WERI-Rb-1 (cell line): ENCODE results near the gene LPP.

Source experiments
- DNase-seq: peaks from one replicate; pipeline ENCODE4 v3.0.0-alpha.2; 2020
- H3K27ac ChIP-seq: fragments of 250-450 bp; sonication (Bioruptor Pico); 2 replicates; pipeline ENCODE4 v1.5.1; 2020; ENCODE audit warnings: mild to moderate bottlenecking, moderate library complexity
- H3K27me3 ChIP-seq: fragments of 250-450 bp; sonication (Bioruptor Pico); 2 replicates; pipeline ENCODE4 v1.5.1; 2021; ENCODE audit warnings: mild to moderate bottlenecking, low read depth, moderate library complexity; ENCODE audit not compliant: insufficient read depth, severe bottlenecking
- H3K36me3 ChIP-seq: fragments of 250-450 bp; sonication (Bioruptor Pico); 2 replicates; pipeline ENCODE4 v1.5.1; 2020; ENCODE audit warnings: mild to moderate bottlenecking, moderate library complexity
- H3K4me3 ChIP-seq: 2 replicates; pipeline ENCODE4 v1.5.1; 2011; ENCODE audit warnings: low read depth, mild to moderate bottlenecking, control low read depth, low read length
- H3K9me3 ChIP-seq: fragments of 250-450 bp; sonication (Bioruptor Pico); 2 replicates; pipeline ENCODE4 v1.5.1; 2021; ENCODE audit warnings: mild to moderate bottlenecking, moderate library complexity; ENCODE audit not compliant: severe bottlenecking
- TF ChIP-seq, protein P1 (sequence below): IDR thresholded peaks from 2 replicates; pipeline ENCODE4 v1.5.1; 2011; ENCODE audit warnings: low read depth, mild to moderate bottlenecking, control low read depth, inconsistent platforms, low read length

The LPP gene

DNA sequence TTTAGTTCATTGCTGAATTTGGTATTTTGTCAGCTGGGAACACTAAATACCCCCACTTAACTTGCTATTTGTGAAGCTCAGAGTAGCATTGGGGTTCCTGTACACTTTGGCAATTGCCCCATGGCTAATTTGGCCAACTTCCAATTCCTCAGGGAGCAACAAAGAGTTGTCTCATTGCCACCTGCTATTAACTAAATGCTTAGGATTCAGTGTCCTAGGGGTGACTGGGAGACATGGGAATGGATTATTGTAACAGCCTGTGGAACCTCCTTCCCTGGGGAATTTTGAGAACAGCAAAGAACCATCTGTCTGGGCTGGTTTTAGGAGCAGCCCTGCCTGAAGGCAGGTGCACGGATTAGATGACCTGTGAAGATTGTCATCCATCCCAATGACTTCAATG lies 580.4 kb downstream of the LPP start:
- no peaks in the 10 kb centered on the region for H3K27me3 ChIP-seq
- no peak for DNase-seq
- H3K27ac ChIP-seq: no peak overlapping the region
- TF ChIP-seq, protein P1, sequence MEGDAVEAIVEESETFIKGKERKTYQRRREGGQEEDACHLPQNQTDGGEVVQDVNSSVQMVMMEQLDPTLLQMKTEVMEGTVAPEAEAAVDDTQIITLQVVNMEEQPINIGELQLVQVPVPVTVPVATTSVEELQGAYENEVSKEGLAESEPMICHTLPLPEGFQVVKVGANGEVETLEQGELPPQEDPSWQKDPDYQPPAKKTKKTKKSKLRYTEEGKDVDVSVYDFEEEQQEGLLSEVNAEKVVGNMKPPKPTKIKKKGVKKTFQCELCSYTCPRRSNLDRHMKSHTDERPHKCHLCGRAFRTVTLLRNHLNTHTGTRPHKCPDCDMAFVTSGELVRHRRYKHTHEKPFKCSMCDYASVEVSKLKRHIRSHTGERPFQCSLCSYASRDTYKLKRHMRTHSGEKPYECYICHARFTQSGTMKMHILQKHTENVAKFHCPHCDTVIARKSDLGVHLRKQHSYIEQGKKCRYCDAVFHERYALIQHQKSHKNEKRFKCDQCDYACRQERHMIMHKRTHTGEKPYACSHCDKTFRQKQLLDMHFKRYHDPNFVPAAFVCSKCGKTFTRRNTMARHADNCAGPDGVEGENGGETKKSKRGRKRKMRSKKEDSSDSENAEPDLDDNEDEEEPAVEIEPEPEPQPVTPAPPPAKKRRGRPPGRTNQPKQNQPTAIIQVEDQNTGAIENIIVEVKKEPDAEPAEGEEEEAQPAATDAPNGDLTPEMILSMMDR: no peak
- no peak overlapping the region for H3K4me3 ChIP-seq
- no peaks in the 10 kb centered on the region for H3K9me3 ChIP-seq
- H3K36me3 ChIP-seq: no peaks in the 10 kb centered on the region

DNA sequence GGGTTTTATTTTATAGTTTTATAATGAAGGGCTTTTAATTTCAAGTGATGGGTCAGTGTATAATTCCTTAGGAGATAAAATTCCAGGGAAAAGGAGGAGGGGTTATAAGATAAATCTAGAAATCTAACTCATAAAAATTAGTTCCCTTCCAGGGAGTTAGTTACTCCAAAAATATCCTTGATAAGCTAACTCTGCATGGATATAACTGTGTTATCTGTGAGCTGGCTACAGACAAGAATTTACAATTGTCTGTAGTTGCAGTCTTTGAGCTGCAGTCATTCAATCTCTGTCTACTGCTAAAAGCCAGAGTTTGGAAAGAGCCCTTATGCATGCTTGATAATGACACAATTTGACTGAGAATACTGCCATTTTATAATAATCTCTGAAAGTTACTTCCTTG lies 585.6 kb downstream of the LPP start:
- no peak for DNase-seq
- Histone ChIP-seq H3K27me3 (no peaks in the 10 kb centered on the region), H3K27ac (no peak overlapping the region), H3K36me3 (no peaks in the 10 kb centered on the region), H3K9me3 (no peaks in the 10 kb centered on the region), H3K4me3 (no peak overlapping the region)
- TF ChIP-seq, protein P1: no peak

DNA sequence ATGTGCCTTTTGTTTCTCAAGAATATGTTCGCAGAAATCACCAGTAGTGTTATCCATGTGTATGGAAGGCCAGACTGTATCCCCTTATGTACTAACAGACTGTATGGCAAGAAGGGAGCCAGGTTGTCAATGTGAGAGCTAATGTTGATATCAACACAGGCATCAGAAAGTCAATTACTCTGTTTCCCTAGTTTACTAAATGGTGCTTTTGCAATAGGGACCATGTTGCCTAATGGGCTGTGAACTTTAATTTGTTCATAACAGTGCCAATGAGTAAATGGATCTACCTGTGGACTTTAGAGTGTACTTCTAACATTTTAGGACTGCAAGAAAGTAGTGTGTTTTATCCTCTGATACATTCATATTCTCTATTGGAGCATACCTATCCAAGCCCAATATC lies 586.1 kb downstream of the LPP start:
- no peaks in the 10 kb centered on the region for H3K36me3 ChIP-seq
- H3K27me3 ChIP-seq: no peaks in the 10 kb centered on the region
- no peaks in the 10 kb centered on the region for H3K9me3 ChIP-seq
- no peak overlapping the region for H3K4me3 ChIP-seq
- no peak overlapping the region for H3K27ac ChIP-seq
- no peak for DNase-seq
- TF ChIP-seq, protein P1: no peak

DNA sequence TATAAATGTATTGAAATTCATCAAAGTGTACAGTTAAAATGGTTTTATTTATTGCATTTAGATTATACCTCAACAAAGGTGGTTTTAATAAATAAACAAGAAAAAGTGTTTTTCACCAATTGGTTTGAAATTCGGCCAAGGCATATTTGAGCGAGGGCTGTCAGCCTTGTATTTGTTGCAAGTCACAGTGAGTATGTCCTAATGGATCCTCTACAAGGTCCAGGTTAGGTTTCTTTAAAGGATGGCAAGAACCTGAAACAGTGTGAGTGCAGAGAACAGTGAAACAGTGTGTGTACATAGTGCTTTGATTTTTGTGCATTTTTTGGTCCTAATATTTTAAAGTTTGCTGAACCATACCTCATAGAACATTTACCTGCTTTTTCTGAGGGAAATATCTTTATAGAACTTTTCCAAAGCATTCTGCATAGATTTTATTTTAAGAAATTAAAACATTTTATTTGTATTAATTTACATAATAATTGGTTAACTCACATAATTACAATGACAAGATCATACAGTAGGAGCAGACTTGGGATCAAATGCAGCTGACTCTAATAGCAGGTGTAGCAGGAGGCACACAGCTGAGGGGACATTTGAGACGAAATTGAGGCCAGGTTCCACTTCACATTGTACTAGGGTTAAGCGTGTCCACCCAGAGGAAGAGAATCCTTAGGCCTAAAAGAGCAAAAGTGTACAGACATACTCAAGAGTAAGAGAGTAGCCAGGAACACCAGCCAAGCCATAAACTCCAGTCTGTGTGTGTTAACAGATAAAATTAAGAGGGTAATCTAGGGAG lies 589.0 kb downstream of the LPP start:
- no peak overlapping the region for H3K27ac ChIP-seq
- no peak overlapping the region for H3K4me3 ChIP-seq
- H3K9me3 ChIP-seq: no peaks in the 10 kb centered on the region
- DNase-seq: no peak
- TF ChIP-seq, protein P1: no peak
- no peaks in the 10 kb centered on the region for H3K36me3 ChIP-seq
- no peaks in the 10 kb centered on the region for H3K27me3 ChIP-seq

DNA sequence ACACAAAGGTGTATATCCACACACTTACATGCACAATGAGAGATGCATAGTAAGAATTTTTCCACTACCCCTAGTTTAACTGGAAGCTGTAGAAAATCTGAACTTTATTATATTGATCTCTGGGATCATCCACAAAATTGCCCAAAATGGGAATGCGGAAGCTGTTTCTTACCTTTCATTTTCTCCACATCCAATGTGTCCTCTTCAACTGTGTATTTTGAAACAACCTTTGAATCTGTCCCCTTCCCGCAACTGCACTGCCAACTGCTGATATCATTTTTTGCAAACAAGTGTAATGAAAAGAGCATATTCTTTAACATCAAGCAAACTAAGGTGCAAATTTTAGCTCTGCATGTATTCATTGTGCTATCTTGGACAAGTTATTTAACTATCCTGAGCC lies 590.2 kb downstream of the LPP start:
- TF ChIP-seq, protein P1: no peak
- no peaks in the 10 kb centered on the region for H3K27me3 ChIP-seq
- H3K4me3 ChIP-seq: no peak overlapping the region
- no peaks in the 10 kb centered on the region for H3K9me3 ChIP-seq
- H3K36me3 ChIP-seq: no peaks in the 10 kb centered on the region
- DNase-seq: no peak
- no peak overlapping the region for H3K27ac ChIP-seq

DNA sequence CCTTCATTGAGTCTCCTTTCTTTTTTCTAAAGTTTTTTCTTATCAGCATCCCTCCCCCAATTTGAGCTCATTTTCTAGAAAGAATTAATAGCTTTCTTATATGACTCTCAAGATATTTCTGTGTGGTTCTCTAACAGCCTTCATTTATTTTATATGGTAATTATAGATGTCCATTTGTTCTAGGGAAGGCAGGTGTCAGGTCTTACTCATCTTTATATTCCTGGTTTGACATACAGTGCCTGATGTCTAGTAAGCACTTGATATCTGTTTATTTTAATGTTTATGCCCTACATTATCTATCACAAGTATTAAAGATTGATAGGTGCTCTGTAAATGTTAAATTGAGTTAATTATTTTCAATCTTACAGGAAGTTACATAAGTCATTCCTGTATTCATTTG lies 591.1 kb downstream of the LPP start:
- Histone ChIP-seq H3K27ac (no peak overlapping the region), H3K36me3 (no peaks in the 10 kb centered on the region), H3K4me3 (no peak overlapping the region), H3K9me3 (no peaks in the 10 kb centered on the region), H3K27me3 (no peaks in the 10 kb centered on the region)
- TF ChIP-seq, protein P1: no peak
- DNase-seq: no peak
